Left colon (tissue), 2 donors: ENCODE data around the gene PNPLA7. TPM values are rescaled to one million over a fixed set of nuclear protein-coding genes. Genes with fewer than 3 reads are reported as not detected.
"Not testable (repeated sequence)": the region's sequence is repeated elsewhere in the genome, so short reads cannot be mapped to it uniquely, and the experiment has no call there.

Source experiments
- ATAC-seq: fragments of 200-7000 bp; cut with Tn5 transposase; one replicate; pipeline ENCODE4 v1.9.1; 2020; ENCODE audit warnings: mild to moderate bottlenecking, moderate library complexity
- DNase-seq, 2 donors: peaks; one replicate each; pipeline ENCODE4 v3.0.0-alpha.2; 2020
- intact Hi-C, 2 donors: fragments of 100-400 bp; cut with DNase I in 1 of 2; cut with micrococcal nuclease in 1 of 2; formaldehyde crosslinking; loops; one replicate each; pipeline versions ENCODE4 v1.11.2 to v1.14.0; 2022; cut with DNase I, micrococcal nuclease
- long read RNA-seq: library from polyadenylated mRNA; unstranded; transcript quantifications from one replicate; pipeline ENCODE4 v2.0.0, GENCODE V29; 2021
- total RNA-seq, 2 donors: library from RNA; stranded (reverse); fragmentation: NEBNext Ultra II Directional; extraction: Animal tissue kit (Norgen Biotek cat#: 25700); gene quantifications; one replicate each; pipeline ENCODE4 v1.2.1, GENCODE V29; 2021
- donor health status: DM: no; HTN: no; CAD: no.
- donor health status: DM: yes; HTN: yes; CAD: no.

Gene PNPLA7
- total RNA-seq: 10 to 100 TPM; 18.4 to 22.4 TPM
- long read RNA-seq, partial matches to known transcripts: 15 of 22 reads
- long read RNA-seq, other reads (novel, unspliced or antisense): 7 of 22 reads

- intact Hi-C loops: no loop called here
- peak; percentile 92 to 95 for DNase-seq
- ATAC-seq: peak; percentile 80
These were observed at the start of gene PNPLA7 for GRCh38 chr9:137550231-137550621. Gene PNPLA7 (minus strand): TSS chr9:137550402. CDS start chr9:137550197, 205 bp downstream.

GRCh38 chr9:137598943-137599342 lies 48.7 kb upstream of the PNPLA7 start:
- ATAC-seq (no peak), DNase-seq (no peak)
- intact Hi-C loops: no loop called here

DNA sequence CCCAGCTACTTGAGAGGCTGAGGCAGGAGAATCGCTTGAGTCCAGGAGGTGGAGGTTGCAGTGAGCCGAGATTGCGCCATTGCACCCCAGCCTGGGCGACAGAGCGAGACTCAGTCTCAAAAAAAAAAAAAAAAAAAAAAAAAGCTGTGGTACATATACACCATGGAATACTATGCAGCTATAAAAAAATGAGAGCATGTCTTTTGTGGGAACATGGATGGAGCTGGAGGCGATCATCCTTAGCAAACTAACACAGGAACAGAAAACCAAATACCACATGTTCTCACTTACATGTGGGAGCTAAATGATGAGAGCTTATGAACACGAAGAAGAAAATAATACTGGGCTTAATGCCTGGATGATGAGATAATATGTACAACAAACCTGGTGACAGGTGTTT lies 46.4 kb upstream of the PNPLA7 start:
- ATAC-seq, DNase-seq, intact Hi-C loops: not testable (repeated sequence)

DNA sequence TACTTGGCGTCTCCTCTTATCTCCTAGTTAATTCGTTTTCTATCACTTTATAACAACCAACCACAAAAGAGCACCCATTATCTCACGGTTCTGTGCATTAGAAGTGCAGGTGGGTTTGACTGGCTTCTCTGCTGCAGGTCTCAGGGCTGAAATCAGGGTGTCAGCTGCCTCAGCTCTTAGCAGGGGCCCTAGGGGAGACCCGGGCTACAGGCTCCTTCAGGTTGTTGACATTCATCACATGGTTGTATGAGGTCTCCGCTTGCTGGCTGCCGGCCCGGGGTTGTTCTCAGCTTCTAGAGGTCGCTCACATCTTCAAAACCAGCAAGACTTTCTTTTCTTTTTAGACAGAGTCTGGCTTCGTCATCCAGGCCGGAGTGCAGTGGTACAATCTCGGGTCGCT lies 43.0 kb upstream of the PNPLA7 start:
- ATAC-seq (no peak), DNase-seq (no peak)
- intact Hi-C loops: no loop called here

DNA sequence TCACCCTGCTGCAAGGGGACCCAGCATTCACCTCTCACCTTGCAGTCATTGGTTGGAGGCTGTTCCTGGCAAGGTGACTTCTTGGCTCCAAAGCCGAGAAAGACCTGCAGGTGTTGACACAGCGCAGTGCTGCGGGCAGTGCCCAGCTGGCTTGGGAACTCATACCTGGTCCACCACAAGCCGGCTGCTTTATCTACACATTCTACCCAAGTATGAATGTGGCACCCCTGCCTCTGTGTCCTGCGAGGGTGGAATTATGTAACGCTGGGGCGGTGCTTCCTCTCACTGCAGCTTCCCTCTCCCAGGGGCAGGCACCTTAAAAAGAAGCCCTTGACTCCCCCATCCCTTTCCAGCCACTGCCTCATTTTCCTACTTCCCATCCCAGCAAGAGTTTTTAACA lies 42.6 kb upstream of the PNPLA7 start:
- DNase-seq (no peak), ATAC-seq (no peak)
- intact Hi-C loops: no loop called here

- intact Hi-C loops: no loop called here
- DNase-seq: peak; percentile 84 to 91
- ATAC-seq: peak; percentile 96
These were observed 40.5 kb upstream of the PNPLA7 start, which contains the start of gene ZMYND19 for GRCh38 chr9:137590469-137591383. Gene ZMYND19 (minus strand): TSS chr9:137590512. CDS start chr9:137590263, 249 bp downstream.

- DNase-seq: no peak
- no peak for ATAC-seq
- intact Hi-C loops: no loop called here
These were observed 39.9 kb upstream of the PNPLA7 start for GRCh38 chr9:137590123-137590468.

- peak in 1 of 2 donors; percentile 36 for DNase-seq
- intact Hi-C loops: no loop called here
- ATAC-seq: peak; percentile 9
These were observed 39.4 kb upstream of the PNPLA7 start for GRCh38 chr9:137589441-137590122.

DNA sequence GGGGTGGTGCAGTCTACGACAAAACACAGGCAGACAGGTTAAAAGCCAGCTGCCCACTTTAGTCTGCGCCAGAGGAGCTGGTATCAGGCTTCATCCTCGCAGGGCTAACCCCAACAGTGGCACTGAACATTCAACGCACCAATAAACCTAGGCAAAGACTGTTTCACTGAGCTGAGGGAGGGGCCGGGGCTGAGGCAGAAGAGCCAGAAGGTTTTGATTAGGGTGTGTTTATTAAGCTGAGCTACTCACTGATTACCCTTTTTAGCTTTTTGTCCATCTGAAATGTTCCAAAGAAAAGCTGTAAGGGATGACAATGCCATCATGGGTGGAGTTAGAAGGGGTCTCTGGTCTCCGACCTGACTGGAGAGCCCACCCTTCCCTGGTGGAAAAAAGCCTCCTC lies 38.7 kb upstream of the PNPLA7 start:
- intact Hi-C loops: no loop called here
- DNase-seq (no peak), ATAC-seq (no peak)

DNA sequence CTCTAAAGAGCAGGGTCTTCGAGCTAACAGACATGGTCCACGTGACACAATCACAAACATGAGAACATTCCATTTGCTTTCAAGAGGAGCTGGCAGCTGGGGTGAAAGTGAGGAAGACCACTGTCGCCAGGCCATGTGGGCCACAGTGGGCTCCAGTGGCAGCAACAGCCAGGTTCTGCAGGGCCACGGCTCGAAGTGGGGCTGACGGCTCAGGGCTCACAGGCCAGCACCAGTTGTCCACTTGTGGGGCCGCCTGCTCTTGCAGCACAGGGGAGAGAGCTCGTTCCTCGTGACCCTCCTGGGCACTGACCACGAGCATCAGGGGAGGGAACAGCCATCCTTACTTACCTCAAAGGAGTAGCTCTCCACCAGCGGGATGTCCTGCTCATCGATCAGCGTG lies 38.1 kb upstream of the PNPLA7 start:
- intact Hi-C loops: no loop called here
- DNase-seq (no peak), ATAC-seq (no peak)

DNA sequence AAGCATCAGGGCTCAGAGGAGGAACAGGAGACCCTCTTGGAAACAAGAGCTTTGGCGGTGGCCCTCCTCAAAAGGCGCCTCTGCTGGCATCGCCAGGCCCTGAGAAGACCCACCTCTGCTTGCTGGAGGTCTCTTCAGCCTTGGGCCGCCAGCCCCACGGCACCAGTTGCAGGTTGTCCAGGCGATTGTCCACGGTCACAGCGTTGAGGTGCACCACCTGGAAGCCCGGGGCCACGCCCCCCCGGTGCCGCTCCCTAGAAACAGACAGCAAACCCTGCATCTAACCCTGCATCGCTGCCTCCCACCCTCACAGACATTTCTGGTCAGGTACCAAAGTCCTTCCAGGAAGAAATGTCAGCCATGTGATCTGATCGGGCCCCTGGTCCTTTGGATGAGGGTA lies 36.7 kb upstream of the PNPLA7 start:
- ATAC-seq (no peak), DNase-seq (no peak)
- intact Hi-C loops: no loop called here

GRCh38 chr9:137583957-137584356 lies 33.8 kb upstream of the PNPLA7 start:
- ATAC-seq (no peak), DNase-seq (no peak)
- intact Hi-C loops: no loop called here

DNA sequence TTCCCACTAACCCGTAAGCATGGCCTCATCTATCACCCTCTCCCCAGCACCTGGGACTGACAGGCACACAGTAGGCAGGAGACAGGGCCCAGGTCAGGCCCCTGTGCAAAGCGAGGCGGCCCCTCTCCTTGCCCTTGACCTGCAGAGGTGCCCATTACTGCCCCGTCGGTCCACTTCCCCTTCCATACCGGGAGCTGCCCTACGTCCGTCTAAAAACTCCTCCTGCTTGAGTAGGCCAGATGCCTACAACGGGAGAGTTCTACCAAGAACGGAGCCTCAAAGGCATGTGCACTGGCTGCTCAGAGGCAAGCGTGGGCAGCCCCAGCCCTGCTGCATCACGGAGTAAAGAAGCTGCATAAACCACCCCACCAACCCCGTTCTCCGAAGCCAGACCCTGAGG lies 33.1 kb upstream of the PNPLA7 start:
- DNase-seq (no peak), ATAC-seq (no peak)
- intact Hi-C loops: no loop called here

- ATAC-seq (no peak), DNase-seq (no peak)
- intact Hi-C loops: no loop called here
These were observed 32.2 kb upstream of the PNPLA7 start for GRCh38 chr9:137582286-137582860.

- no peak for DNase-seq
- no peak for ATAC-seq
- intact Hi-C loops: no loop called here
These were observed 31.4 kb upstream of the PNPLA7 start for GRCh38 chr9:137581361-137582285.

- ATAC-seq (no peak), DNase-seq (no peak)
- intact Hi-C loops: no loop called here
These were observed 30.7 kb upstream of the PNPLA7 start for GRCh38 chr9:137580954-137581322.

- DNase-seq (no peak), ATAC-seq (no peak)
- intact Hi-C loops: no loop called here
These were observed 30.2 kb upstream of the PNPLA7 start for GRCh38 chr9:137580209-137580953.

GRCh38 chr9:137579259-137579604 lies 29.0 kb upstream of the PNPLA7 start:
- intact Hi-C loops: no loop called here
- DNase-seq (no peak), ATAC-seq (no peak)
